NCI-H1092 (cell line): Measurements from ENCODE around the gene ZDHHC1.
"Not testable (repeated sequence)": the region's sequence is repeated elsewhere in the genome, so short reads cannot be mapped to it uniquely, and the experiment has no call there.

Experiments used
- DNase-seq: peaks from one replicate; lab custom pipeline; 2025; lab: John Stamatoyannopoulos, UW

Gene ZDHHC1

GRCh38 chr16:67430977-67431774 lies 14.9 kb upstream of the ZDHHC1 start, which contains the start of gene HSD11B2:
Gene HSD11B2 (plus strand): TSS chr16:67431121. CDS start chr16:67431249, 128 bp downstream.
- DNase-seq: peak; percentile 83

- no peak for DNase-seq
These were observed 14.3 kb upstream of the ZDHHC1 start for GRCh38 chr16:67430504-67430976.

GRCh38 chr16:67429799-67430503 lies 13.7 kb upstream of the ZDHHC1 start:
- no peak for DNase-seq

GRCh38 chr16:67429053-67429798 lies 12.9 kb upstream of the ZDHHC1 start:
- DNase-seq: no peak

- peak; percentile 73 for DNase-seq
These were observed 12.0 kb upstream of the ZDHHC1 start for GRCh38 chr16:67428146-67428731.

- no peak for DNase-seq
These were observed 10.7 kb upstream of the ZDHHC1 start for GRCh38 chr16:67426950-67427349.

- no peak for DNase-seq
These were observed 9.7 kb upstream of the ZDHHC1 start for GRCh38 chr16:67426022-67426421.

GRCh38 chr16:67425580-67425979 lies 9.3 kb upstream of the ZDHHC1 start:
- no peak for DNase-seq

GRCh38 chr16:67425061-67425460 lies 8.8 kb upstream of the ZDHHC1 start:
- no peak for DNase-seq

GRCh38 chr16:67424261-67424615 lies 8.0 kb upstream of the ZDHHC1 start:
- no peak for DNase-seq

GRCh38 chr16:67423611-67424260 lies 7.5 kb upstream of the ZDHHC1 start:
- DNase-seq: no peak

- no peak for DNase-seq
These were observed 6.7 kb upstream of the ZDHHC1 start for GRCh38 chr16:67423015-67423414.

GRCh38 chr16:67421030-67421429 lies 4.8 kb upstream of the ZDHHC1 start:
- no peak for DNase-seq

- no peak for DNase-seq
These were observed 3.7 kb upstream of the ZDHHC1 start for GRCh38 chr16:67419931-67420330.

- no peak for DNase-seq
These were observed 3.2 kb upstream of the ZDHHC1 start for GRCh38 chr16:67419502-67419901.

- DNase-seq: no peak
These were observed 1.2 kb upstream of the ZDHHC1 start for GRCh38 chr16:67417333-67418061.

GRCh38 chr16:67415421-67415820 lies 856 bp downstream of the ZDHHC1 start:
- DNase-seq: not testable (repeated sequence)

- DNase-seq: no peak
These were observed 2.0 kb downstream of the ZDHHC1 start for GRCh38 chr16:67413978-67414911.

GRCh38 chr16:67412294-67412693 lies 4.0 kb downstream of the ZDHHC1 start:
- DNase-seq: no peak

- DNase-seq: no peak
These were observed 4.9 kb downstream of the ZDHHC1 start for GRCh38 chr16:67411339-67411738.
